GM19438 (cell line): ENCODE measurements around the gene PACRG.

Experiments
- ATAC-seq: cut with Tn5 transposase; IDR thresholded peaks from one replicate; pipeline ENCODE4 v1.9.1; 2021; ENCODE audit warnings: low read depth; ENCODE audit not compliant: unreplicated experiment

The PACRG gene

DNA sequence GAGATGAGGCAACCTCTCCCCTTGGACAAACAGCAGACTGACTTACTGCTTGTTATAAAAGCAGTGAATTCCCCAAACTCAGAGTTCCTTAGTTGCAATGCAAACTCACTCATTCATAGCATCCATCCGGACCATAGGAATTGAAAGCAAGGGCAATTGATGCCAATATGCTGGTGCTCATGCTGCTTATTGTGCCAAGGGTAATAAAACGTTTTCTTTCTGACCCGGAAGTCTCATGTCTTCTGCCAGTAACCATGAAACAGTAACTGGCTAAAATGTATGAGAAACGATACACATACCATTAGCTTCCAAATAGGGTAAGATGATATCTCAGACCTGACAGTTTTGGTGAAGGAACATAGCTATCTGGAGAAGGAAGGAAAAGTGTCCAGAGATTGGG is 18.3 kb upstream of the PACRG start:
- no peak for ATAC-seq

DNA sequence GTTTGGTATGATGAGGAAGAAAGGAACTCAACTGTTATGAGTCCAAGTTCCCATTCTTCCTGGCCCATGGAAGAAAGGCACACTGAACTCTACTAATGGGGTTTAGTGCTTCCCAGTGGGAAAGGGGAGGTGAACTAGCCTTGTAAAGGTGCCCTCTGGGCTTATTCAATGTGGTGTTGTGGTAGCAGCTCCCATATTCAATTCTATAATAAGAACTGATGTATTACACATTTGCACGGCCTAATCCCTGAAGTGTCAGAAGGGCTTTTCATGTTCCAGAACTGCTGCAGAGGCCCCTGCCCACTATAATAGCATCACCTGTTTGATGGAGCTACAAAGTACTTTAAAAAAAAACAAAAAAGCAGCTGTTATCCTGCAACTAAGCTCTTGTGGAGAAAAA is 17.4 kb upstream of the PACRG start:
- ATAC-seq: no peak

DNA sequence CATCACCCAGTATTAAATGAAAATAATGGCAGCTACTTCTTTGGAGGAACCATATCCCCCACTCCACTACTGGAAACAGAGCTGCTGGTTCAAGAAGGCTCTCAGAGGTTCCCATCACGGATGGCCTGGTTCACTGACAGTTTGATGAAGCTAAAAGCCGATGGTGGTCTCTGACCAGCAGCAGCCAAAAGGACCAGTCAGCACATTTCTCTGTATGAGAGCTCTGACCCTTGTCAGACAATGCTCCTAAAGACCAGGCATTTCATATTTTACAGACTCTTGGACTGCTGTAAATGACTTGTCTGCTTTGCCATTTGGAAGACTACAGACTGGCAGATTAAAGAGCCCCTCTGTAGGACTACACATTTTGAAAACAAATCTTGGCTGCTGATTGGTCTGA is 16.8 kb upstream of the PACRG start:
- no peak for ATAC-seq

DNA sequence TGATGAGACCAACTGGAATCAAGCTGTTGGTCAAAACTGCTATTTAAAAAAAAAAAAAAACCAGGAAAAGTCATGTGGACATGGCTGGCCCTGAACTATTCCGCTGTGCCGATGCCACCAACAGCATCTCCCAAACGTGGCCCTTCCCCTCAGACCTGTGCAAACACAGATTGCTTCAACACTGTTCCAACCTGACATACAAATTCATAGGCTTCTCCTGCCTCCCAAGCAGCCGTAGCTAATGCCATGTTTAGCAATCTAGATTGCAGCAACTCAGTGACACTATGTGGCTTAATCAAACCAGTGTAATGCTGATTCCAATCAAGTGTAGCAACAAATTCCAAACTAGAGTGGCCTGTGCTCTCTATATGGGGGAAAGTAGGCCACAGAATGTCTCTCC is 16.4 kb upstream of the PACRG start:
- no peak for ATAC-seq

DNA sequence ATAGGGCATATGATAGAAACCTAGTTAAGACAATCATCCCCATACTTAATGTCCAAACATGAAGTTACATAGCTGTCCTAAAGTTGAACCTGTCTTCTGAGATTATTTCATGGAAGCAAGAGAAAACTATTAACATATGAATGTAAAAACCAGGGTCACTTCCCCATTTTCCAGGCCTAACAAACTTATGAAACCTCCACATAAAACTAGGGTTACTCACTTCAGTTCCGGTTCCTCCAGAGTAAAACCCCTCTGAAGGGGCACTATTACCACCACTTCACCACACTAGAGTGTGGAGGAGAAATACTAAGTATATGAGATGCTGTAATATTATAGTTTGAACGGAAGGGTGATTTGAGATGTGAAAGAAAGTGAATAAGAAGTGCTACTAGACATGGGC is 15.1 kb upstream of the PACRG start:
- no peak for ATAC-seq

DNA sequence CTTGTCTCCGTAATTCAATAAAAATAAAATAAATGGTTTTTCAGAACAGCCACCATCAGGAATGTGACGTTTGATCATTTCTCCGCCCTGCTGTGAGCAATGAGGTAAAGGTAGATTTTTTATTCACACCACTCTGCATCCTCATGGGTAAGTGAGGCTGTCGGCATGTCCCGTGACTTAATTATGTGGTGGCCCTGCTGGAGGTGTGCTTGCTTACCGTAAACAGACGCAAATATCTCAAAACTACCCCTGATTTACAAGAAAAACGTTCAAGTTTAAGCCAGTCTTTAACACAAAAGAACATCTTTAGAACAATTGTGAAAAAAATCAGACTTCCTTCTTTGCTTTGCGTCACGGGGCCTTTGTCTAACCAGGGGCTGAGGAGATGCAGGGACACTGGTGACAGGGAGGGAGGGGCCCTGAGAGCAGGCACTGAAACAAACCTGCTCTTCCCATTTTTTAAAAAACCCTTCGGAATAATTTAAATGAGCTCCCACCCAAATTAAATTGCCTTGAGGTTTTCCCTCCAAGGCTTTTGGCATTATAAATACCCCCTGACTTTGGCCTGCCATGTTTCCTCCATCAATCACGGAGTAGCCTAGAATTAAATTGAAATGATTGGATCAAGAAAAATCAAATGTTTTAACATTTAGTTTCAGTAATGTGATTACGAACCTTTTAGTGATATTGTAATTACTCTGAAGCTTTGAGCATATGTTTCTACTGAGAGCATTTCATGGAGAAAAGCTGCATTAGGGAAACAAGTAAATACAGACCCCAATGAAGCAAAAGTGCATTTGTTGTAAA is 13.6 kb upstream of the PACRG start:
- ATAC-seq: no peak

DNA sequence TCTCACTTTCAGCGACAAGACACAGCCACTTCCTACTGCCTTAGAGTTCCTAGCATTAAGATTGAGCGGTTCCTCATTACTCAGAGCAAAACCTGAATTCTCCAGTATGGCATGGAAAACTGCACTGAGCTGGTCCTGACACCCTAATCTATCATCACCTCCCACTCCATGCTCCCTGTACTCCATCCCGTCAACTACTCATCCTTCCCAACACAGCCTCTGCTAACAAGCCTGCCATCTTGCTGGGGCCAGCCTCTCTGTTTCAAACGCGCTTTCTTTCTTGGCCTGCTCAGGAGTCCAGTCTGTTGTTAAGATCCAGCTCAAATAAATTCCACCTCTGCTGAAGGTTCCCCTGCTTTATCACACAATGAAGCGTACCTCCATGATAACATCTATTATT is 12.2 kb upstream of the PACRG start:
- no peak for ATAC-seq

DNA sequence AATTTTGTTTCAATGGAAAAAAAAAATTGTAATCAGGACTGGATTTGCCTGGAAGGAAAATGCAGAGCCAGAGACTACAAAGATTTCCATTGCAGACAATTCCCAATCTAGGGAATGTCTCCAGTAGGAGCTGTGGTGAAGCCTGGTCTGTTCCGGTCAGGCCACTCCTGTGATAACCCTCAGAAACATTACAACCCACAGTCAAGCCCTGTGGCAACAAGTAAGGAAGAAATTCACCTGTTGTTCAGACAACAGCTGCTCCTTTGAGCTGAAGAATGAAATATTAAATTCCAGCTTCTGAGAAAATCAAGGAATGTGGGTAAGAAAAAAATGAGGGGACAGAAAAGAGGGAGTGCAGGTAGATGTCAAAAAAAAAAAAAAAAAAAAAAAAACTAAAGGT is 8.2 kb upstream of the PACRG start:
- no peak for ATAC-seq

DNA sequence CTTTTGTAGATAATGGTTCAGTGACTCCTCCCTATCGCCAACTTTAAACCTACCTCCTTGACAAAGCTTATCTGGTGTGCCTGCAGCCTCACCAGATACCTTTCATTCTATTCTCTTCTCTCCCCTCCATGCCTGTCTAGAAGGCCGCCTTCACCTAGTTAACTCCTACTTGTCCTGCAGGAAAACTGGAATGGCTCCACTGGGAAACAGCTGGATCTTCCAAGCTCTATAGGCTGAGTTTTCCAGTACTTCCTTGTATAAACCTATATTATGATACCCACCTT is 6.4 kb upstream of the PACRG start:
- ATAC-seq: no peak

DNA sequence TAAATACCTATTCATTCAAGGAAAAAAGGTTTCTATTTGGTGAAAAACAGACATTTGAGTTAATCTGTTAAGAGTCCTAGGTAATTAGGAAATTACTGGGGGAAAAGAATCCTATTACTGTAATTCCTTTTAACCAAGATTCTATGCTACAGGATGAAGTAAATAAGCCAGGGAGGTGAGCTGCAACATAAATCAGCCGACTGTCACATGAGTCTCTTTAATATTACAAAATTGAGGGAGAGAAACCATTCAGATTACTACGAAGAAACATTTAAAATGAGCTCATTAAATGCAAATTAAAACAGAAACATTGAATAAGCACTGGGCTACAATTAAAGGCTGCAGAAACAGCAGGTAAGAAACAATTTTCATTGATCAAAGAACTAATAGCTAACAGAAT is 5.5 kb upstream of the PACRG start:
- ATAC-seq: no peak

DNA sequence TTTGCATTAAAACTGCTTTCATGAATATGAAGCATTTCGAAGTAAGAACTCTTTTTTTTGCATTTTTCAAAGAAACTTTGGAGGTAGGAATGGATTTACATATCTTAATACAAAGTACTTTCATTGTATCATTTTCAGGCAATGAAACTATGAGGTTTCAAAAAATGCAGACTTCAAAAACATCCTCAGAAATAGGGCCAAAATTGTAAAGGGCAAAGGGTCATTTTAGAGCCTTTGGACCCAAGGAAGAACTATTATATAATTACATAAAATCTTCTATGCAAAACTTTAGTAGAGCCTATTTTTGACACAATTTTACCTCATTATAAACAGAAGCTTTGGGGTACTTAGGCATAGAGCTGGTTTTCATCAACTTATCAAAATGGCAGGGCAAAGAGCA is 5.1 kb upstream of the PACRG start:
- ATAC-seq: no peak

DNA sequence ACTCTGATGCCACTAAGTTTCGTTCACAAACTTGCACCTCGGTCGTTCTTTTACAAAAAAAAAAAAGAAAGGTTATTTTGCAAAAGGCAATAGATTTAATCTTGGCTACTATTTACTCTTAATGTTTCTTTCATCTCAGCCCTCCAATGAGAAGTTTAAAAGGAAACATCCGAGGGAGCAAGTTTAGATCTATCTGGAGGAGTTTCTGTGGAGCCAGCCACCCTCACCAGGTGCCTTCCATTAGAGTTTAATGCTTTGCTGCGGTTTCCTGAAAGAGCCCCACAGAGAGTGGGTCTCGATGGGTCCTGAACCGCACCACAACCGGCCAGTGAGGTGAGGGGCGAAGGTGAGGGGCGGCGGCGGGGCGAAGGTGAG is 840 bp upstream of the PACRG start:
- no peak for ATAC-seq

DNA sequence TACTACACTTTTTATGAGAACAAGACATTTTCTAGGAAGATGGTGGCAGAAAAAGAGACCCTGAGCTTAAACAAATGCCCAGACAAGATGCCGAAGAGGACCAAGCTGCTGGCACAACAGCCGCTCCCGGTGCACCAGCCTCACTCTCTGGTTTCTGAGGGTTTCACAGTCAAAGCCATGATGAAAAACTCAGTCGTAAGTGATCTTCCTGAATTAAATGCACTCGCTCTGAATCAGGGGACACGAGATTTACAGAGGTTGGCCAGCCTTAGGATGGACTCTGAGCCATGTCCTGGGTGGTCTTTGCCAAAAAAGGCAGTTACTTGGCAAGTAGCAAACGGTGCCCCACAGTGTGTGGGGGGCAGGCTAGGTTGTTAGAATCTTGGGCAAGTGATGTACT is 423 bp downstream of the PACRG start:
- no peak for ATAC-seq

DNA sequence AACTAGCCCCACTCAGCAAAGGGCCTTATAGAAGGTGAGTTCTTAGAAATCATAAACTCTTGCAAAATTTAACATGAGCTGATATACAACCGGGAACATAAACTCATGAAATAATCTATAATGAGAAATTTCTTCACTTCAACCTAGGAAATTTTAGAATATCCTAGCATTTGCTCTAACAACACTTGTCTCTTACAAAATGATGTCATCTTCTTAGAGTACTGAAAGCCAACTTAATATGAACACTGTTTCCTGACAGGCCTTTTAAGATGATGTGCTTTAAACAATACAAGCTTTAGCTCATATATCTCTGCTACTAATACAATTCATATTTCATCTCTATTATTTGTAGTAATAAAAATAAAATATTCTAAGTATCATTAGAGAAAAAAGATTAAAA is 932 bp downstream of the PACRG start:
- no peak for ATAC-seq

DNA sequence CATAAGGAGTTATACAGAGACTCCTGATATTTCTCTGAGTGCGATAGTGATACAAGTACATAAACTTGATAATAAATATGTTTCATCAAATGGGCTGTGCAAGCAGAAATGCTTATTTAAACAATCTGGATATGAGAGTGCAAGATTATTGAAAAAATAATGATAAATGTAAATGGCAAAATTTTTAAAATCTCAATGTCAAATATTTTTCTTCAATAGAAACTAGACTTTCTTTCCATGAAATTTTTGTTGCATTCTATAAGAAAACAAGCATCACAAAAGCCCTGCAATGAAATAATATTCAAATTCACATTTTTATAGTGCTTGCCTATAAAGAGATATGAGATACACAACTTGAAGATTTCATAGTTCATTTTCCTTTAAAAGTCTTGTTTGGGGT is 2.7 kb downstream of the PACRG start:
- no peak for ATAC-seq

DNA sequence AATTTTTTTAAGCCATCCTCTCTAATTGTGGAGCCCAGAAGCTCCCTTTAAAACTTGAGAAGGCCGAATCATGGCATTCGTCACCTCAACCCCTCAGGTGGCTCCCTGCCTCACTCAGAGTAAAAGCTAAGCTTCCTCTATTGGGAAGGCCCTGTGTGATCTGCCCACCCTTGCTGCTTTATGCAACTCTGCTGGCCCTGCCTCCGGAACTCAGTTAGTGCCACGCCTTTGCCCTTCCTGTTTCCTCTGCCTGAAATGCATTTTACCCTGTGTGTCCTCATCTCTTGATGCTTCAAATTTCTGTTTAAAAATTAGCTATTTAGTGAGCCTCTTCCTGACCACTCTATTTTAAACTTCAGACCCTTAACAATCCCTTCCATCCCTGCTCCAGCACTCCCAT is 5.7 kb downstream of the PACRG start:
- ATAC-seq: no peak

DNA sequence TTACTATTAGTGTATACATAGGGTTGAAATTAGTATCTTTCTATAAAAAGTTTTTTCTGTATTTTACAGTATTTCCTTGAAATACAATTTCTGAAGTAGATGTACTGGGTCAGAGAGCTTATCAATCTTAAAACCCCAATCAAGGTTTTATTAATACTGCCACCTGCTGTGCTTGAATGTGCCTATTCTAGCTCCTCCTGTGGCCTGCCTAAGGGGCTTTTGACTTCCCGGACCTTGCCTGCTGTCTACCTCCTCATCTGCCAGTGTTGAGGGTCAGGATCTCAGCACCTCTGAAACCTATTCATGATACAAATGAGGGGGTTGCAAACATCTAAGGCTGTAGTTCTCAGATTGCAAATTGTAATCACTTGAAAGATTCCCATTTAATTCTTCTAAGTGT is 9.2 kb downstream of the PACRG start:
- ATAC-seq: no peak

DNA sequence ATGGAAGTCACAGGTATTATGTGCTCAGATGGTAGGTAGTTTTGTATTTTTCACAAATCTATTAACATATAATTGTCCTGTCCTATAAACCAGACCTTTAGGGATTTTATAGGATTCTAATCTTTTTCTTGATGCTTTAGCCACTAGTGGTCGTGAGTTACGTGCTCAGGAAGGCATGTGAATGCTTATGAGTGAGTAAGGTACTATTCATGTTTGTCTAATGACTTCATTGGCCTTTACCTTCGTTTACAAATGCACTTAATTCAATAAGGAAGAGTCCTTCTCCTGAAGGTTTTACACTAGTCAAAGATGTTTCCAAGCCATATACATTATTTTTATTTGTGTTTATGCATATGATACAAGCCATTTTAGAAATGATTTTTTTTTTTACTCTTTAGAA is 23.0 kb downstream of the PACRG start:
- ATAC-seq: no peak

DNA sequence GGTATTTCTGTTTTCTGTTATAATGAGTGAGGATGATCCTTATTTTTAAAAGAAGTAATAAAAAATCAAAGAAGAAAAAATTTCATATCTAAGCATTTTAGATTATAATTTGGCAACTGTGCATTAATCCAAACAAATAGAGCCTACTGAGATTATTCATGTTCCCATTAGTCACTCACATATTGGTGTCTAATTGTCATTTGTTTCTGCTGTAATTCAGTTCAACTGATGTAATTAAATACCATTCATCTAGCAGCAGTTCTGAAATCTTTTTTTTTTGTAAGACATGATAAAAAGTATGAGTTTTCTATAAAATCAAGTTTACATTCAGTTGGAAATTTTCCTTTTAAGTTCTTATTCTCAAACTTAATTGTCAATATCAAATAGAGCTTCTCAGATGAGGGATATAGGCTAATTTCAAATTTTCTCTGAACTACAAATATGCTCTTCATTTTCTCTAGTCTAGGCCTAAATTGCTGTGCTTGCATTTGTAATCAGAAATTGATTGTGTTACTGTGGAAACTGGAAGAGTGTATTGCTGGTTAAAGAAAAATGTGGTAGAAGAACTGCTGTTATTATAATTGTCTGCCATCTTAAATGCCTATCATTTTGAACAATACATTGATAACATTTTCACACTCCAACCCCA is 23.6 kb downstream of the PACRG start:
- ATAC-seq: no peak

DNA sequence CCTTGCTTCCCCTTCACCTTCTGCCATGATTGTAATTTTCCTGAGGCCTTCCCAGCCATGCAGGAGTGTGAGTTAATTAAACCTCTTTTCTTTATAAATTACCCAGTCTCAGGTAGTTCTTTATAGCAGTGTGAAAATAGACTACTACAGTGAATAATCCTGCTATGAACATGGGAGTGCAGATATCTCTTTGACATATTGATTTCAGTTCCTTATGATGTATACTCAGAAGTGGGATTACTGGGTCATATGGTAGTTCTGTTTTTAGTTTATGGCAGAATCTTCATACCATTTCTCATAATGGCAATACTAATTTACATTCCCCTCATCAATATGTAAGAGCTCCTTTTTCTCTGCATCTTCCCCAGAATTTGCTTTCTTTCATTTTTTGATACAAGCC is 26.0 kb downstream of the PACRG start:
- no peak for ATAC-seq

DNA sequence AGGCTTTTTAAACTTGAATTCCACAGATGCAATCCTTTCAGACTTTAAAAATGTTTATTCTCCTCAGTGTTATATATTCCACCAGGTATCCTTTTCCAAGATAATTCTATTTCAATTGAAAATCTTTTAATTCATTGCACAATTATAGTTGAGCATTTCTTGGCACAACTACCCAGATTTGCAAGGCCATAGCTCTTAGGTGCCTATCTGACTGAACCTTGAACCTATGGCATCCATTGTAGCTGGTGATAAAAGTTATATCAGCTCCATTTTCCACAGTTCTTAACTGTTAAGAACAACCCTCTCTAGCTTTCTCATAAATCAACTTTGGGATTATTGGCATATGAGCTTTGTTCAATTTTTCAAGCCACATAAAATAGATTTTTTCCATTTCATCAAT is 42.4 kb downstream of the PACRG start:
- no peak for ATAC-seq

DNA sequence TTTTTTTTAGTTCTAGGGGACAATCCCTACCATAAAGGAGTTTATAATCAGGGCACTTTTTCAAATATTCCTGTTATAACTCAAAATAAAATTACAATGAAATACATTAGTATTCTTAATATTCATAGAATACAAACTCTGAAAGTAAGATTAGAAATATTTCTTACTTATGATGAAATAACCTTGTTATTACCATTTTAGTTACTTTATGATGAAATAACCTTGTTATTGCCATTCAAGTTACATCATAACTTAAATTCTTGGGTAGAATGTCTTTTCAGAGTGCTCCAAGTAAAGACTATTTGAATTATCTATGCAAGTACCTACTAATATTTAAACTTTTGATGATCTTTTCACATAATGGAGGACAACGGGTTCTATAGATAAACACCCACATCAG is 43.2 kb downstream of the PACRG start:
- no peak for ATAC-seq

DNA sequence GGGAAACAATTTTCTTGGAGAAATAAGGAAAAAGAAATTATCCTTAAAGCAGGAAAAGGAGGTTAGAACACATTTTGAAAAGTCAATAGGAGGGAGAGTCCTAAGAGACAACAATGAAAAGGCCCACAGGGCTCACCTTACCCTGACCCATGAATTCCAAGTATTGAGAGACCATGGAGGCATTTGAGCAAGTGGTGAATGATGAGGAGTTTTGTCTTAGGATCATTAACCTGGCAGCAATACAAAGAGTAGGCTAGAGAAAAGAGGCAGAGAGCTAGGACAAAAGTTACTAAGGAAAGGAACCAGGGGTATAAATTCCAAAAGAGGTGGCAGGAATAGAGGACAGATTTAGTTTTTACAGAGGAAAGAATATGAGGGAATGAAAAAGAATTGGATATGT is 44.7 kb downstream of the PACRG start:
- ATAC-seq: no peak
